ENCODE measurements around the gene FAM180A. TPM values are rescaled to one million over a fixed set of nuclear protein-coding genes. Genes with fewer than 3 reads are reported as not detected.

The FAM180A gene
- total and polyA plus RNA-seq, 7 donors = 0.07 to 1.8 (median 0.13) TPM; not detected in 2

GRCh38 chr7:135711139-135711469, 37.5 kb downstream of the FAM180A start:
- no peaks in the 10 kb centered on the region for H3K36me3 ChIP-seq (ENCODE audit: insufficient read depth in 1 of 2, low read depth in 1 of 2)
- H3K9me3 ChIP-seq = no peaks in the 10 kb centered on the region
- no peak for ATAC-seq
- H3K27ac ChIP-seq = no peak overlapping the region
- H3K4me3 ChIP-seq = no peak overlapping the region
- no peak for TF ChIP-seq CTCF (IDR thresholded peaks at IDR 0.05)
- 55 to 62% (median 60%) methylated on average over 8 of the region's 8 CpGs for WGBS, 3 donors
- no peak for DNase-seq
- no peaks in the 10 kb centered on the region for H3K4me1 ChIP-seq
- intact Hi-C loops (cut with DNase I) = no loop called here
- H3K27me3 ChIP-seq (ENCODE audit: insufficient read depth in 3 of 3, low read length in 2 of 3) = no peaks in the 10 kb centered on the region

- WGBS, 3 donors = 48 to 50% (median 49%) methylated on average over 10 to 11 of the region's 11 CpGs
- Histone ChIP-seq H3K9me3 (no peaks in the 10 kb centered on the region), H3K4me1 (no peaks in the 10 kb centered on the region), H3K27ac (no peak overlapping the region), H3K27me3 (ENCODE audit: insufficient read depth in 3 of 3, low read length in 2 of 3) (no peaks in the 10 kb centered on the region), H3K4me3 (no peak overlapping the region), H3K36me3 (ENCODE audit: insufficient read depth in 1 of 2, low read depth in 1 of 2) (no peaks in the 10 kb centered on the region)
- no peak for DNase-seq
- intact Hi-C loops (cut with DNase I) = no loop called here
- TF ChIP-seq CTCF (IDR thresholded peaks at IDR 0.05) = peak; percentile 53
- peak in 2 of 4 donors; percentile 42 to 54 for ATAC-seq
These were observed 38.0 kb downstream of the FAM180A start for GRCh38 chr7:135710417-135711138.

- no peaks in the 10 kb centered on the region for H3K36me3 ChIP-seq (ENCODE audit: insufficient read depth in 1 of 2, low read depth in 1 of 2)
- intact Hi-C loops (cut with DNase I) = loop anchor here in 1 of 2 donors (5.0 kb wide), 1 partner anchor 37 kb away; no protein-coding TSS in a partner anchor
- DNase-seq = no peak
- H3K4me3 ChIP-seq = no peak overlapping the region
- 92 to 93% (median 92%) methylated on average over 3 of the region's 3 CpGs for WGBS, 3 donors
- no peak for ATAC-seq
- no peak for TF ChIP-seq CTCF (IDR thresholded peaks at IDR 0.05)
- H3K9me3 ChIP-seq = no peaks in the 10 kb centered on the region
- no peak overlapping the region for H3K27ac ChIP-seq
- H3K4me1 ChIP-seq = no peaks in the 10 kb centered on the region
- no peaks in the 10 kb centered on the region for H3K27me3 ChIP-seq (ENCODE audit: insufficient read depth in 3 of 3, low read length in 2 of 3)
These were observed 39.1 kb downstream of the FAM180A start for GRCh38 chr7:135709508-135709907.

GRCh38 chr7:135708041-135708440, 40.6 kb downstream of the FAM180A start:
- H3K9me3 ChIP-seq = no peaks in the 10 kb centered on the region
- no peaks in the 10 kb centered on the region for H3K36me3 ChIP-seq (ENCODE audit: insufficient read depth in 1 of 2, low read depth in 1 of 2)
- intact Hi-C loops (cut with DNase I) = loop anchor here in 1 of 2 donors (5.0 kb wide), 1 partner anchor 36 kb away; no protein-coding TSS in a partner anchor
- DNase-seq = no peak
- 87 to 91% (median 88%) methylated on average over 14 of the region's 14 CpGs for WGBS, 3 donors
- no peak overlapping the region for H3K27ac ChIP-seq
- no peaks in the 10 kb centered on the region for H3K27me3 ChIP-seq (ENCODE audit: insufficient read depth in 3 of 3, low read length in 2 of 3)
- H3K4me1 ChIP-seq = no peaks in the 10 kb centered on the region
- TF ChIP-seq CTCF (IDR thresholded peaks at IDR 0.05) = no peak
- no peak overlapping the region for H3K4me3 ChIP-seq
- no peak for ATAC-seq

GRCh38 chr7:135707570-135707966, 41.0 kb downstream of the FAM180A start:
- H3K9me3 ChIP-seq = no peaks in the 10 kb centered on the region
- no peaks in the 10 kb centered on the region for H3K4me1 ChIP-seq
- DNase-seq = no peak
- H3K27ac ChIP-seq = no peak overlapping the region
- WGBS, 3 donors = 68 to 82% (median 77%) methylated on average over 5 of the region's 5 CpGs
- no peak overlapping the region for H3K4me3 ChIP-seq
- H3K27me3 ChIP-seq (ENCODE audit: insufficient read depth in 3 of 3, low read length in 2 of 3) = no peaks in the 10 kb centered on the region
- no peaks in the 10 kb centered on the region for H3K36me3 ChIP-seq (ENCODE audit: insufficient read depth in 1 of 2, low read depth in 1 of 2)
- intact Hi-C loops (cut with DNase I) = loop anchor here in 1 of 2 donors (5.0 kb wide), 1 partner anchor 35 kb away; no protein-coding TSS in a partner anchor
- ATAC-seq = no peak
- TF ChIP-seq CTCF (IDR thresholded peaks at IDR 0.05) = no peak
